ENCODE measurements around the gene TOM1.

DNA sequence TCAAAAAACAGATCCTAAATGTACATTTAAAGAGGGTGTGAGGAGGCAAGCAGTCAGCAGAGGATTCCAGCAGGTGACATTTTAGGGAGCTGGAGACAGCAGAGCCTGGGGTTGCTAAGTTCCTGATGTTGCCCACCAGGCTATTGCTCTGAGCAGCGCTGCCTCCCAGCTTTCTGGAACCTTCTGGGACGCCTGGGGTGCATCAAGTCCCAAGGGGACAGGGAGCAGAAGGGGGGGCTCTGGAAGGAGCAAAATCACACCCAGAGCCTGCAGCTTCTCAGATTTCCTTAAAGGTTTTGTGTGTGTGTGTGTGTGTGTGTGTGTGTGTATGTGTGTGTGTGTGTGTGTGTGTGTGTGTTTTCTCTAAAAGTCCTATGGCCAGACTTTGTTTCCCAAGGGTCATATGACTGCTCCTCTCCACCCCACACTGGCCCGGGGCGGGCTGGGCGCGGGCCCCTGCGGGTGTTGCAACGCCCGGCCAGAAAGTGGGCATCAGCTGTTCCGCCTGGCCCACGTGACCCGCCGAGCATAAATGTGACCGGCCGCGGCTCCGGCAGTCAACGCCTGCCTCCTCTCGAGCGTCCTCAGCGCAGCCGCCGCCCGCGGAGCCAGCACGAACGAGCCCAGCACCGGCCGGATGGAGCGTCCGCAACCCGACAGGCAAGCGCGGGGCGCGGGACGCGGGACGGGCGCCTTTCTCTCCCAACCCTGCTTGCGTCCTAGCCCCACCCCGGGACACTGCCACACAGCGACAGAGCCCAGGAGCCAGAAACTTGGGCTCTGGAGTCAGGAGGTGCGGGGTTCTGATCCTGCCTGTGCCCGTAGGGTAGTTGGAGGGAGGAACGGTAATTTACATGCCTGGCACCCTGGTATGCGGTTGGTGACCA, 81.1 kb downstream of the TOM1 start, which contains the start of gene HMOX1:
- TF ChIP-seq, protein P1, sequence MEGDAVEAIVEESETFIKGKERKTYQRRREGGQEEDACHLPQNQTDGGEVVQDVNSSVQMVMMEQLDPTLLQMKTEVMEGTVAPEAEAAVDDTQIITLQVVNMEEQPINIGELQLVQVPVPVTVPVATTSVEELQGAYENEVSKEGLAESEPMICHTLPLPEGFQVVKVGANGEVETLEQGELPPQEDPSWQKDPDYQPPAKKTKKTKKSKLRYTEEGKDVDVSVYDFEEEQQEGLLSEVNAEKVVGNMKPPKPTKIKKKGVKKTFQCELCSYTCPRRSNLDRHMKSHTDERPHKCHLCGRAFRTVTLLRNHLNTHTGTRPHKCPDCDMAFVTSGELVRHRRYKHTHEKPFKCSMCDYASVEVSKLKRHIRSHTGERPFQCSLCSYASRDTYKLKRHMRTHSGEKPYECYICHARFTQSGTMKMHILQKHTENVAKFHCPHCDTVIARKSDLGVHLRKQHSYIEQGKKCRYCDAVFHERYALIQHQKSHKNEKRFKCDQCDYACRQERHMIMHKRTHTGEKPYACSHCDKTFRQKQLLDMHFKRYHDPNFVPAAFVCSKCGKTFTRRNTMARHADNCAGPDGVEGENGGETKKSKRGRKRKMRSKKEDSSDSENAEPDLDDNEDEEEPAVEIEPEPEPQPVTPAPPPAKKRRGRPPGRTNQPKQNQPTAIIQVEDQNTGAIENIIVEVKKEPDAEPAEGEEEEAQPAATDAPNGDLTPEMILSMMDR (conservative IDR thresholded peaks at IDR 0.05) = no peak
- no peak for TF ChIP-seq ZFX (IDR thresholded peaks at IDR 0.05)
